Activated CD4-positive, CD25-positive, alpha-beta regulatory T cell treated with anti-CD3 and anti-CD28 coated beads, Interleukin-2, amount 50 U/mL, for 24 hours (primary cell): Measurements from ENCODE around the gene PEA15.

Experiments
- ATAC-seq, 2 donors: fragments of 150-1000 bp; cut with Tn5 transposase; one replicate each; pipeline ENCODE4 v1.10.0; 2021; ENCODE audit warnings: mild to moderate bottlenecking in 1 of 2, moderate library complexity in 1 of 2

PEA15 gene

DNA sequence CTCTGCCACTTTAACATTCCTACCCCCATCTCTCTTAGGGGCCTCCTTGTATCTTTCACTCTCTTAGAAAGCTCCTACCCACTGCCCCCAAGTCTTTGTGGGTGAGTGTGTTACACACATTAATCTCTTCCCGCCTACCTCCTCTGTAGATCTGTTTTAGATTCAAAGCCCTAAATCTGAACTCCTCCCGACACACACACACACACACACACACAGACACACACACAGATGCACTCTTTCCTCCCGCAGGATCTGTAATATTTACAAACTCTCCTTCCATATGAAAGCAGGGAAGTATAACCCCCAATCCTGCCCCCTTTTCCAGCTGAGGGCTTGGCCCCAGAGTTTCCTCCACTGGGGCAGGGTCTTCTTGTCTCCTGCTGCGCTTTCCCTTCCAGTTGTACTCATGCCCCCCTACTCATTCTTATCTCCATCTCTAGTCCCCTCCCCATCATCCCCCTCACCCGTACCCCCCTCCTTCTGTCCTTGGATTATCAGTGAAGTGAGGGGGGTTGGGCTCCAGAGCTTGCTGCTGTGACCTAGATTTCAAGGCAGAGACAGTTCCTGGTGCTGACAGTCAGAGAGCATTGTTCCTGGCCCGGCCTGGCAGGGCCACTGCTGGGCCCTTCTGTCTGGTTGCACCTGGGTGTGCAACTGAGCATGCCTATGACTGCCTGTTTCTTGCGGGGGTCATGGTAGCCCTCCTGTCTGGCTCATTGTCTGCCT lies 4.3 kb downstream of the PEA15 start:
- ATAC-seq = no peak

DNA sequence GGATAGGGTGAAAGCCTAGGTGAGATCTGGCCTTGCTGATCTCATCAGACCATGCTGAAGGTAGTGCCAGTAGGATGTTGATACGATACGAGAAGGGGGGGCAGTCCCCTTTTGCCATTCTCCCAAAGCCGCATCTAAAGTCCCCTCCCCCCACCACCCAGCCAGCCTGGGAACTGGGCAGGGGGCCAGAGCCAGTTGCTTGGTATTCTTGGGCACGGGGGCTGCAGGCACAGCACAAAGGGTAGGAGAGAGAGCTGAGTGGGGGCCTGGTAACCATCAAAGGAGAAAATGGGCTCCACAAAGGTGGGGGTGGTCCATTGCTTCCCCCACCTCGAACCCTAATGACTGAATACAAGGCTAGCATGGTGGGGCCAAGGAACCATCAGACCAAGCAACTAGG lies 5.4 kb downstream of the PEA15 start:
- no peak for ATAC-seq

DNA sequence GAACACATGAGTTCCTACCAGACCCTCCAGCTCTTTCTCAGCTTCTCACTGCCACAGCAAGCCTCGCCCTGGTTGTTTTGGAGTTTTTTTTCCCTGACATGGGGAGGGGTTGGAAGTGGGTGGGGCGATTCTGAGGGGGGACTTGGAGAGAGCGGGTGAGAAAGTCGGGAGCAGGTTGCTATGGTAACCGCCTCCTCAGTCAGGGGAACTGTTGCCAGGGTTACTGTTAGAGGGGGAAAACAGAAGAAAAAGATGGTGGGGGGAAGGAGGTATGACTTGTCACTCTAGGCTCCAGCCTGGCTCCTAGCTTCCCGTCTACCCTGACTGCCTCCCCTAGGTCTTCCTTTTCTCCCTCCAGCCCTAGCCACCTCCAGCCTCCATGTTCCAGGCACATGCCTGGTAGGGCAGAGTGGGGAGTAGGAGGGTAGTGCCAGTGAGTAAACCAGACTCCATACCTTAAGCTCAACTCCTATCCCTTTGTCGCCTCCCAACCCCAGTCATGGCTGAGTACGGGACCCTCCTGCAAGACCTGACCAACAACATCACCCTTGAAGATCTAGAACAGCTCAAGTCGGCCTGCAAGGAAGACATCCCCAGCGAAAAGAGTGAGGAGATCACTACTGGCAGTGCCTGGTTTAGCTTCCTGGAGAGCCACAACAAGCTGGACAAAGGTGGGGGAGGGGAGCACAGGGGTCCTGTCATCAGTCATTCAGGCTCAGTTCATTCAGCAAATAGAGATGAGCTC lies 6.0 kb downstream of the PEA15 start:
- ATAC-seq = no peak

DNA sequence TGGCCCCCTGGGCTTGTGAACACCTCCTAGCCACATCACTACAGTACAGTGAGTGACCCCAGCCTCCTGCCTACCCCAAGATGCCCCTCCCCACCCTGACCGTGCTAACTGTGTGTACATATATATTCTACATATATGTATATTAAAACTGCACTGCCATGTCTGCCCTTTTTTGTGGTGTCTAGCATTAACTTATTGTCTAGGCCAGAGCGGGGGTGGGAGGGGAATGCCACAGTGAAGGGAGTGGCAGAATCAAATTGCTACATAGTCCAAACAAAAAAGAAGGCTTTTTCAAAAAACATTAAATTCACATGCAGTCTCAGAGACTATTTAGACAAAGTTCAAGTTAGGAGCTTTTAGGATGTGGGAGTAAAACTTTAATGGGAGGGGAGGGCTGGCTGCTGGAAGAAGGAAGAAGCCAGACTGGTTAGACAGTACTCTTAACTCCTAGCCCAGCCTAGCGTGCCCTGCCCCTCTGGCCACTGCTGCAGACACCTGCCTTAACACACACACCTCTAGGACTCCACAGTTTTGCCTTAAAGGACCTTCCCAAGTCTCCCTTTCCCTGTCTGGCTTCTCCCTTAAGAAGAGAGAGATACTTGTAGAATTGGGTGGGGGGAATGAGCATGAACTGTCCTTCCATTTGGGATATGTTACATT lies 9.4 kb downstream of the PEA15 start:
- no peak for ATAC-seq

DNA sequence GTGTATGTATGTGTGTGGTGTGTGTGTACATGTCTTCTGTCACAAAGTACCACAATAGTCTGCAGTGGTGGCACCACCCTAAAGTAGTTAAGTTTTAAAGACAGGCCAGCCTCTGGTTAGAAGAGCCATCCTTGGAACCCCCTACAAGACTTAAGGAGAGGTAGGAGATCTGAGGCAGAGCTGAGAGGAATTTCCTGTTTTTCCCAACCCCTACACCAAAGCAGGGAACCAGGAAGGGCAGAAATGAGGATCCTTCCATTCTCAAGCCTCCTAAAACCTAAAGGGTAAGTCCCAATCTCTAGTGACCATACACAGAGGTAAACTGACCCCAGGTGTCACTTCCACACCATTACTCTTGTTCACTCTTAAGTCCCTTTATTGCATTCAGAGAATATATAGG lies 11.1 kb downstream of the PEA15 start:
- ATAC-seq = no peak

DNA sequence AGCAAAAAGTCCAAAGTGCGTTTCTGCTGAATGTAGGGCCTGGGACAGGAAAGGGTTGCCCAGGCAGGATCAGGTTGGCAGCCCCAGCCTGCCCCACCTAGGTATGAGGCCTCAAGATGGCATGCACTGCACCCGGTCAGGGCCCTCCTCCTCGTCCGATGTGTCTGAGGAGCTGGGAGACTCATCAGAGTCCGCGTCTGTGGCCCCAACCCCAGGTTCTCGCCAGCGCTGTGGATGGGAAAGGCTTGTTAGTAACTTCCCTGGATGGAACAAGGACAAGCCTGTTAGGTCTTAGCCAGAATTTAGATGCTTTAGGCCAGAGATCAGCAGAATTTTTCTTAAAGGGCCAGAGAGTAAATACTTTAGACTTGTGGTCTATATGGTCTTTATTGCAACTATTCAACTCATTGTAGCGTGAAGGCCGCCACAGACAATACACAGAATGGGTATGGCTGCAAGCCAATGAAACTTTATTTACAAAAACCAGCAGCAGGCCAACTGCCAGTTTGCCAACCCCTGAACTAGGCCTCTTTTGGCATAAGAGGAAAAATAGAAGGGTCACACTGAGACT lies 12.4 kb downstream of the PEA15 start:
- no peak for ATAC-seq

DNA sequence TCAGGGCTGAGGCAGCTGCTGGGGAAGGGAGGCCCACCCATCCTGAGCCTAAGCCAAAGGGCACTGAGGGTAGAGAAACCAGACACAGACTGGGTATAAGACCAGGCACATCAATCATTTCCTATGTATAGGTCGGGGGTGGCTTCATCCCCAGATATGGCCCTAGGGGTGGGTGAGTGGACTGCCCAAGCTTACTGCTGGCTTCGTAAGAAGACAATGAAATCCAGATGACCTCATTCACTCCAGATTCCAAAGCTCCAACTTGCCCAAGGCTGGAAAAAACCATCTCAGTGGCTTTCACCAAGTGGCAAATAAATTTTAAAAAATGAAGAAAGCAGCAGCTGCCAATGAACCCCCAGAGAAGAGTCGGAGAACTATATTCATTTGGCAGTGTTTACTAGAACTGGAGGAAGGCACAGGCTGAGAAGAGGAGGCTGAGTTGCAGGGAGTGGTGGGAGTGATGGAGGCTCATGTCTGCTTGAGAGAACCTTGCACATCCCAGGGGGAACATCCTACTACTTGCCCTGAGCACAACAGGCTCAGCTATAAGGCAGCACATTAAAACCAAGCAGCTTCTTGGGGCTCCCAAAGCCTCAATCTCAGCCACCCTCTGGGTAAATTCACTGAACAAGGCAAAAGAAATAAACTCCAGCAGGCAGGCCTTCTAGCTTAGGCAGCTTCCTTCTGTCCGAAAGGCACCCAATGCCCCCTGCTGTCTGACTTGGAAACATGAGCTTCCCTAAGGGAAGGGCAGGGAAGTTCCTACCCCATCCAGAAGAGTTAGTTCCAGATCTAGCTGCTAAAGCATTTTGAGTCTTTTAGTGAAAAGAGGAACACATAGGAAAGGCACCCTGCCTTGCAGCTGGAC lies 14.1 kb downstream of the PEA15 start:
- ATAC-seq = no peak

DNA sequence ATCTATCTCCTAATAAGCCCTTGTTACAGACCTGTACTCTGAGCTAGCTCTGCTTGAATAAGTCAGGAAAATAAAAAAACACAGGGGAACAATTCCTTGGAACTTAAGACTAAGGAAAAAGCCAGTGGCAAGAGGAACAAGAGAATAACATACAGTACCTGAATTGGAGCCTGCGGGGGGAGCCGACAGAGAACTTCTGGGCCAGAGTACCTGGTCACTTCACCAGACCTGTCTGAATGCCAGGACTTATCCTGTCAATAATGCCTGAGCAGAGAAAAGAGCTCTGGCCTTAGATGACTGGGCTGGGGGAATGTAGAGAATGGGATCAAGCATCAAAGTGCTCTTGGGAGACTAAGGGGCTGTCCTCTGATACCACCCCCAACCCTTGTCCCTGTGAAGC lies 15.1 kb downstream of the PEA15 start:
- no peak for ATAC-seq

DNA sequence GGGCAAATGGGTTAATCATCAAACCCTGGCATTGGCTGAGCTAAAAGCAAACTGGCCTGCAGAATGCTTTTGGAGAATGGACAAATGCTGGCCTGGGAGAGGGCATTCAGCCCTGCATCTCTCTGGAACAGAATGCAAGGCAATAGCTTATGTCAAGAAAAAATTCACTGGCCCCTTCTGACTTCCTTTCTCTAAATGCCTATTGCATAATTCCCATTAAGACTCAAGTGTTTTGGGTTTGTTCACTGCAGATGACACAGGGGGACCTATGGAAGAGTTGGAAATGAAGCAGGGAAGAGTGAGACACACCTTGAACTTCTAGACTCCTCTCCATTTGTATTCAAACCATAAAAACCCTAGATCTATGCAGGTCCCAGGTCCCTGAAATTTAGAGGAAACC lies 15.9 kb downstream of the PEA15 start:
- no peak for ATAC-seq

DNA sequence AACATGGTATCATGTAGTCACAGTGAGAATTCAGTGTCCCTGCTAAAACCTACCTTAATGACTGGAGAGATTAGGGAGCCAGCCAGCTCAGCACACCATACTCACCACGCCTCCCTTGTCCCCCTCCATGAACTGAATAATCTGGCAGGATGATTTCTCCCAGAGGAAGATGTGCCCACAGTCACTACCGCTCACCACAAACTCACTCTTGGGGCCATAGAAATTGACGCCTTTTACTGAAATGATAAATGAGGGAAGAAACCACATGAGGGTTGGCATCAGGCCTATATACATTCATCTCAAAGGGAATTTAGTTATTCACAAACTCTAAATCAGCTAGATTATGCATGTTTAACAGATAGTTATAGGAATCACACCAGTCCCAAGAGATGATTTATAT lies 17.4 kb downstream of the PEA15 start:
- no peak for ATAC-seq

DNA sequence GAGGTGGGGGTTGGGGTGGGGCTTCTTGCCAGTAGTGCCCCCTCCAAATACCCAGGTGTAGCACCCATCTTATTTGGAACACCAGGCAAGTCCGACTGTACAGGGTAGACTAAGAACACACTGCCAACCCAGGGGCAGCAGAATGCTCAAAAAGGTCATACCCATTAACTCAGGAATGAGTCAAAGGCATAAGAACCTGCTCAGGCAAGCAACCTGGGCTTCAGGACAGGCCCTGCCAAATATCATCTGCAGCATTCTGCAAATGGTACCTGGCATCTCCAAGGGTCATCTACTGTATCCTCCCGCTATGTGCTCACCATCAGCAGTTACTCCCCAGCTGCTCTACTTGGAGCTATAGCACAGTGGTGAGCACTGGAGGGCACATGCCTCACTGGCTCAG lies 19.4 kb downstream of the PEA15 start:
- no peak for ATAC-seq

DNA sequence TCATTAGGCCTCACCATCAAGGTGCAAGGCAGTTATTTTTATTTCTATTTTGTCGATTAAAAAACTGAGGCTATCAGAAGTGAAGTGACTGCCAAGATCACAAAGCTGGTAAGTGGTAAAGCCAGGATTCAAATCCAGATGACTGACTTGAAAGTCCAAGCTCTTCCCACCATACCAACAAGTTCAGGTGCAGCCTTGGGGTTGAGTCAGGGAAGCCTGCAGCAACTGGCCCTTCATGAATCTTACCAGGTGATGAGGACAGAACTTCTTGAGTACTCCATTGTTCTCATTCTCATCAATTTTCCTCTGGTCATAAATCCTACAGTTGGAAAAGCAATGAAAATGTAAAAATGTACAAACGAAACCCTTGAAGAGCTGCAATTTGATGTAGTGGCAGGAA lies 20.2 kb downstream of the PEA15 start:
- no peak for ATAC-seq

DNA sequence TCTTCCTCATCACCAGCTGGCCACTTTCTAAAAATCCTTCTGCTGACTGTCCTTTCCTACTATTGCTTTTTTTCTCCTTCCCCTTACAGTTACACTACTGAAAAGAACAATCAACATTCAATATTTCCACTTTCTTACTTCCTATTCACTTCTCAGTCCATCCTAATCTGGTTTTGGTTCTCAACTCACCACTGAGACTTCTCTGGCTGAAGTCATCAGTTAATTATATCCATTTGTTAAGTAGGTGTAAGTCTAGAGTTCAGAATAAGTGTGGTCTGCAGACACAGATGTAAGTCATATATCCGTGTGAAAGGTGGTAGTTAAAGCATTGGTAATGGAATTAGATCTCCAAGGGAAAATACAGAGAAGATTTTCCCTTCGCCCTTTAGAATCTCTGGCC lies 21.4 kb downstream of the PEA15 start:
- no peak for ATAC-seq

DNA sequence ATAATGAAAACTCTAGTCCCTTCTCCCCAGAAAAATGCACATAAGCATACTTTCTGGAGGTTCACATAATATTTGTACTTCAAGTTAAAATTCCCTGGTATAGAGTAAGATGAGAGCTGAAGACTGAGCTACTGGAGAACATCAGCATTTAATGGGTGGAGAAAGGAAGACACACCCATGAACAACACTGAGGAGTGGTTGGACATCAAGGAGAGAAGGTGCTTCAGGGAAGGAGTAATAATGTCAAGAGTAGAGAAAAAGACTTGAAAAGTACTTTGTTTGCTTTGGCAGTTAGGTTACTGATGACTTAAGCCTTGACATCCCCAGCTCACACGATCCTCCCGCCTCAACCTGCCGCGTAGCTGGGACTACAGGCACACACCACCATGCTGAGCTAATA lies 21.9 kb downstream of the PEA15 start:
- ATAC-seq = no peak

DNA sequence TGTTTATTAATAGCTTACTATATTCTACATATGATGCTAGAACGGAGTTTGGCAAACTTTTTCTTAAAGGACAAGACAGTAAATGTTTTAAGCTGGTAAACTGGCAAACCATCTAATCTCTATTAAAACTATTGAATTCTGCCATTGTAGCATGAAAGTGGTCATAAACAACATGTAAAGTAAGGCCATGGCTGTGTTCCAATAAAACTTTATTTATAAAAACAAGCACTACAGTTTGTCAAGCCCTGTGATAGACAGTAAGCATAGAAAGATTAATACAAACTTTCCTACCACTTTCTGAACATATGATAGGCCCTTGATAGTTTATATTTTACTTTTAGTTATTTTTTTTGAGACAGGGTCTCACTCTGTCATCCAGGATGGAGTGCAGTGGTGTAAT lies 22.4 kb downstream of the PEA15 start:
- ATAC-seq = no peak

DNA sequence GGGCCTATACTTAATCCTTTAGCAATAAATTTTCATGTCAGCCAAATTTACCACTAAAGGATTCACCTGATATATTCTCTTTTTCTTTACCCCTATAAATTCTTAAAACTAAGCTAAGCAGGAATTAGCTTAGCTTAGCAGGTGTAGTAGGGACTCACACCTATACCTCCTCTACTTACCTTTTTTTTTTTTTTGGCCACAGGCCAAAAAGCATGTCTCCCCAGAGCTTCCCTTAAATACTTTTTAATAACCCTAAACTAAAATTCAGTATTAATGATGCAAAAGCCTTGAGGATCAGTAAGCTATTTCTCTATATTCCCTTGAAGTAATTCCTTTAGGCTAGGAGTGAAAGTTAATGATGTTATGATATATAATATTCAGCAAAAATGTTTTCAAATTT lies 23.2 kb downstream of the PEA15 start:
- ATAC-seq = no peak

DNA sequence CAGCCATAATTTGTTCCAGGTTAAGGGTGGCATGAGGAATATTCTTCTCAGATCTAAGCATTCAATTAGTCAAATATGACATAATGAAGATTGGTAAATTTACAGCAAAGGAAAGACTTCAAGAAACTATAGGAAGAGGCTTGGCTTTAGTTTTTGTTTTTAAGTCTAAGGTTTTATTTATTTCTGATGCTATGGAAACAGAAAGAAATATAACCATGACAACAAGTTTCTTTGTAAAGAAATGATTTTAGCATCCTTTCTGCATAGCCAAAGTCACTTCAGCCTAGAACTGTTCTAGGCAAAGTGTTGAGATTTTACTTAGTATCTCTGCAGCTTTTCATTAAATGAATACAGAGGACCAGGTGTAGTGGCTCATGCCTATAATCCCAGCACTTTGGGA lies 27.7 kb downstream of the PEA15 start:
- no peak for ATAC-seq

DNA sequence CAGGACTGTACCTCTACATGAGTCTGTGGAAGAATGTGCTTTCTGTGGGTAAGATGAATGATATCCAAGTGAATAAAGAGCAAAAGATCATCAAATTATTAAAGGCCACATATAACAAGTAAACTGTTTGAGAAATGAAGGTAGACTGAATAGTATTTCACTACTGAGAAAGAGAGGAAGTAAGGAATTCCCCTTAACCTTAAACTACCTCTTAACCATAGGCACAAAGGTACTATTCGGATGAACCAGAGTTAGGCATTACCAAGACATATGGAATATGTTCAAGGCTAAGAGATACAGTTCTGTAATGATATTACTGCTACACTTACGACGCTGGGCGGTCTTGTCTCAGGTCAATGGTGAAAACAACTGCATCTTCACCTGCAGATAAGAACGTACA lies 31.6 kb downstream of the PEA15 start:
- ATAC-seq = no peak

DNA sequence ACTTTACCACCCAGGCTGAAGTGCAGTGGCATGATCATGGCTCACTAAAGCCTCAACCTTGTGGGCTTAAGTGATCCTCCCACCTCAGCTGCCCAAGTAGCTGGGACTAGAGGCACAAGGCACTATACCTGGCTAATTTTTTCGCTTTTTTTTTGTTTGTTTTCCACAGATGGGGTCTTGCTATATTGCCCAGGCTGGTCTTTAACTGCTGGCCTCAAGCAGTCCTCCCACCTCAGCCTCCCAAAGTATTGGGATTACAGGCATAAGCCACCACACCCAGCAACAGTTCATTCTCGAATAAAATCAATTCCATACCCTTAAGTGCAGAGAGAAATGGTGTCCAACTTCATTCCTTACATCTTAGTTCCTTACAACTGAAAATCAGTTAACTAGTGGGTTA lies 32.4 kb downstream of the PEA15 start:
- ATAC-seq = no peak

DNA sequence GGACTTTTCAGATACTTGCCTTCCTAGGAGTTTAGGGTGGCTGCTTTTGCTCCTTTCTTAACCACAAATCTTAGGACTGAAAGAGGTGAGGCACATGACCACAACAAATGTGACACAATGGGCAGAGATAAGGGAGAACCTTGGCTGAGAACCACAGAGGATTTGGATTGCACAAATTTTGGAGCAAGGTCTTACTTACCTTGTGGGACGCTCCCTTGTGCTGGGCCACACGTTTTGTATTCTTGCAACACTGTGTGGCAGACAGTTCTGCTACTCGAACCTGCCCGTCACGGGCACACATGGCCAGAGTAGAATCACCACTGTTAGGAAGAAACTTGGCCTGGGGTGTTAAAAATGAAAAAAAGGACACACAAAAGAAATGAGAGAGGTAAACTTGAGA lies 33.2 kb downstream of the PEA15 start:
- no peak for ATAC-seq

DNA sequence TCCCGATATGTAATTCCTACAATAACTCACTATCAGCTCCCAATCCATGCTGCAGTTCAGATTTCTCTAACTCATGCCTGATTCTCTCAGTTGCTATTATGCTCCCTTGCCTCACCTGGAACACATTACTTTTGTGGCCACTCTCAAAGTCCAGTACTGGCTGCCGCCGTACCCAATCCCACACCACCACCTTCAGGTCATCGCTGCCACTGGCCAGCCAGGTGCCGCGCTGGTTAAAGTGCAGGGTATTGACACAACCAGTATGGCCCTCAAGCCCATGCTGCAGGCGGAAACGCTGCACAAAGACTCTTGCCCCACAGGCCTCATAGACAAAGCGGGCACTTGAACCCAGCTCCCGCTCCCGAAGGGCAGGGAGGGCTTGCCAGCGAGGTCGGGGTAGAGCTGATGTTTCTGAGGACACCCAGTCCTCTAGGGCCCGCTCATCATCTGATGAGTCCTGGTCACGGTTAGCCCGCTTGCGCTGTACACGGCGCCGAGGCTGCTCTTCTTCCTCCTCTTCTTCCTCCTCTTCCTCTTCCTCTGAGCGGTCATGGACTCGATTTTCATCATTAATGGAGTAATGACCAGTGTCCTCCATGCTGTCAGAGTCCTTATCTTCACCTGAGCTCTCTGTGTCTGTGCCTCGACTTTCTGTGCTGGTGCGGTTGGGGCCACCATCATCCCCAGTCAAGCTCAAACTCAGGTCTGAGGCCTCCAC lies 34.6 kb downstream of the PEA15 start:
- ATAC-seq = no peak

DNA sequence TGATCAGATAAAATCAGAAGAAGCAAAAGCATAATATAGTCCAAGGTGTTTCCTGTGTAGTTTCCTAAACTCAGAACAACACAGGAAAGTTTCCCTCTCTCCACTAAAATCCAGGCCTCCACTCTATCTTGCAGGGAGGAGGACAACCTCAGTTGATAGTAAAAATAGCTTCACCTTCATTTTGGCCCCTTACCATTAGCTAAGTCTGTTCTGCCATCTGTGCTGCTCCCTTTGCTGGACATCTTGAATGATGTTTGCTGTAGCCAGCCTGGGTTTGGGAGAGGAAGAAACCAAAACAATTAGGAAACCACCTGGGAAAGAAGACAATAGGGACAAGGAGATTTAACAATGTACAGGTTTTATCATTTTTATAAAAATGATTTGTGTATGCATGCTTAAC lies 38.6 kb downstream of the PEA15 start:
- ATAC-seq = no peak
